GM21515 (cell line): ENCODE measurements around the gene PROK1.
"Not testable (repeated sequence)": the region's sequence is repeated elsewhere in the genome, so short reads cannot be mapped to it uniquely, and the experiment has no call there.

Experiments used
- ATAC-seq: cut with Tn5 transposase; IDR thresholded peaks from one replicate; pipeline ENCODE4 v1.9.1; 2021; ENCODE audit not compliant: unreplicated experiment

PROK1 gene

DNA sequence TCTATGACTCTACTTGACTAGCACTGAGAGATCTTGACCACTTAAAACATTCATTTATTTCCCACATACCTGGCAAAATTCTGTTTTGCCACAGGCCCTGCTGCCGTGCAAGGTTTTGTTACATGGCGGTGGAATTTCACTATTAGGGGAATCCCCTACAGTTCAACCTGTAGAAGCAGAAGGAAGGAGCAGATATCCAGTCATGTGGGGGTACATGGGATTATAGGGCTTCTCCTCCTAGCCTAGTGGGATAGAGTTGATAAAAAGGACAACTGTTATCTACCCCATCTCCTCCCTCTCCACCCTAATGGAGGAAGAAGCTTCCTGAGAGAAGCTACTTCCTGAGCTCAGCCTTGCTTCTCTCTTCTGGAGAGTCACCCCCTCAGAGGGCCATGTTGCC lies 17.7 kb upstream of the PROK1 start:
- ATAC-seq: no peak

DNA sequence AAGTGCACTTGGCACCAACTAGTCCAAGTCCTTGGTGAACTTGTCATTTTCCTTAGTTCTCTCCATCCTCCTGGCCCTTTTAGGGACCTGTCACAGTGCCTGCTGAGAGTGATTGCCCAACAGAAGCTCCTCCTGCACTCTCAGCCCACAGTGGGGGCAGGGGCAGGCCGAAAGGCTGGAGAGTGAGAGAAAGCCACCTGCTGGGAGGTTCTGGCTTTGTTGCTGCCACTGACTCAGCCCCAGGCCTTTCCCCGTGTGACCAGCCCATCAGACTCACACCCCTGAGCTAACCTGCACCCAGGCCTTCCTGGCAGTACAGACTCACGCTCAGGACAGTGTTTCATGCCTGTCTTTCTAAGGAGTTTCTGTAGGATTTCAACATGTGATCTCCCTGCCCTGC lies 17.1 kb upstream of the PROK1 start:
- no peak for ATAC-seq

DNA sequence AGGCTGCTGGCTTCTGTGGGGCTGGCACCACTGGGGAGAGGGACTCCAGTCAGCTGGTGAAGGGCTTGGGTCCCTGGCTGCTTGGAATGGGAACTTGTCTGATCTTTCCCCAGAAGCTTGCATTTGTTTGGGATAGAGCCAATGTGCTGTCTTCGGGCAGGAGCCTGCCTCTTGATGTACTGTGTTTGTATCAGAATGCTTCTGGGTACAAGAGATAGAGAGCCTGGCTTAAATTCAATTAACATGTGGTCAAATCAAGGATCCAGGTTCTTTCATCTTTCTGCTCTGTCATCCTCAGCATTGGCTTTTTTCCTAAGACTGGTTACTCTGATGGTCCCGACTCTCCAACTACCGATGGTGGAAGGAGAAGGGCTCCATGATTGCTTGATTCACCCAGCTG lies 16.0 kb upstream of the PROK1 start:
- ATAC-seq: no peak

DNA sequence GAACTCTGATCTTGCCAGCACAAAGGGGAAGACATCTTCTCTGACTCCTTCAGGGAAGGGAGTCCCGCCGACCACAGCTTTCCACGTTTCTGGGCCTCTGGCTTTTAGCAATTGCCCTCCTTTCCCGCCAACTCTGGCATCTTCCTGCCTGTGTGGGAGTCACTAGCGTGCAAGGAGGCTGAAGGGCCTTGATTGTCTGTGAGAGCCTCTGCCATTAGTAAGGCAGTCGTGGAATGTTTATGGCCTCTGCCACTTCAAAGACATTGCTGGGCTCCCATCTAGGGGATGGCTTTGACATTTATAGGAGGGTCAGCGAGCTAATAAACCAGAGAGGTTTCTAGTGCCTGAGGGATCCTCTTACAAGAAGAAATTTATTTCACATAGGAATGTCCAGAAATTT lies 14.3 kb upstream of the PROK1 start:
- ATAC-seq: no peak

DNA sequence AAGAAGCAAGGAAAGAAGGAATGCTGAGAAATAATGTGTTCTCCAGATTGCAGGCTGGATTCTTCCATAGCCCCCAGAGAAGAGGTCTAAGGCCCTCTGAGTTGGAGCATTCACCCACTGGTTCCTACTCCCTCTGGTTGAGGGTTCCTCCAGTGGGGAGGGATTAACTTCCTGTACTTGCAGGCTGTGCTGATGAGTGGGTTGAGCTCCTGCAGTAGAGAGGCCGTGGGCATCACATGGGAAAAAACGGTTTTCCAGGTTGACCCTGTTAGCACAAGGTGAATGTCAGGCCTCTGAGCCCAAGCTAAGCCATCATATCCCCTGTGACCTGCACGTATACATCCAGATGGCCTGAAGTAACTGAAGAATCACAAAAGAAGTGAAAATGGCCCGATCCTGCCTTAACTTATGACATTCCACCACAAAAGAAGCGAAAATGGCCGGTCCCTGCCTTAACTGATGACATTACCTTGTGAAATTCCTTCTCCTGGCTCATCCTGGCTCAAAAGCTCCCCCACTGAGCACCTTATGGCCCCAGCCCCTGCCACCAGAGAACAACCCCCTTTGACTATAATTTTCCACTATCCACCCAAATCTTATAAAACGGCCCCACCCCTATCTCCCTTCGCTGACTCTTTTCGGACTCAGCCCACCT lies 13.2 kb upstream of the PROK1 start:
- not testable (repeated sequence) for ATAC-seq

DNA sequence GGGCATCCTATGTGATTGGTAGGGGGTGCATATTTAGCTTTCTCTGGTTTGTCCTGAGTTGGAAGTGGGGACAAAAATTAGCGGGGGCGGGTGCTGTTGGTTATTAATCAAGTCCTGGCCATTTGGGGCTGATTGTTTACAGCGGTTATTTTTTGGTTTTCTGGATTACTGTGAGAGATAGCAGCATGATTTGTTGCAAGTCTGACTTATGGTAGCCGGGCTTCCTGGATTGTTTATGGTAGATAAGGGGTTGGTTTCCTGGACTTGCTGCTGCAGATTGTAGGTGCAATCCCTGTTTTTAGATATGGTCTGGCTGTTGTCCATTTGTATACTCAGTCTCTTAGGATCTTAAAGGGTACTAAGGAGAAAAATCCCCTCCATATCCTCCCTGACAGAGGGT lies 12.1 kb upstream of the PROK1 start:
- no peak for ATAC-seq

DNA sequence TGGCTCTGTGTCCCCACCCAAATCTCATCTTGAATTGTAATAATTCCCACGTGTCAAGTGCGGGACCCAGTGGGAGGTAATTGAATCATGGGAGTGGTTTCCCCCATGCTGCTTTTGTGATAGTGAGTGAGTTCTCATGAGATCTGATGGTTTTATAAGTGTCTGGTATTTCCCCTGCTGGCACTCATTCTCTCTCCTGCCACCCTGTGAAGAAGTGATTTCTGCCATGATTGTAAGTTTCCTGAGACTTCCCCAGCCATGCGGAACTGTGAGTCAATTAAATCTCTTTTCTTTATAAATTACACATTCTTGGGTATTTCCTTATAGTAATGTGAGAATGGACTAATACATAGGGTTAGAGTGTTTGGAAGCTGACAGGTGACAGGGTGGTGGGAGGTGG lies 11.1 kb upstream of the PROK1 start:
- not testable (repeated sequence) for ATAC-seq

DNA sequence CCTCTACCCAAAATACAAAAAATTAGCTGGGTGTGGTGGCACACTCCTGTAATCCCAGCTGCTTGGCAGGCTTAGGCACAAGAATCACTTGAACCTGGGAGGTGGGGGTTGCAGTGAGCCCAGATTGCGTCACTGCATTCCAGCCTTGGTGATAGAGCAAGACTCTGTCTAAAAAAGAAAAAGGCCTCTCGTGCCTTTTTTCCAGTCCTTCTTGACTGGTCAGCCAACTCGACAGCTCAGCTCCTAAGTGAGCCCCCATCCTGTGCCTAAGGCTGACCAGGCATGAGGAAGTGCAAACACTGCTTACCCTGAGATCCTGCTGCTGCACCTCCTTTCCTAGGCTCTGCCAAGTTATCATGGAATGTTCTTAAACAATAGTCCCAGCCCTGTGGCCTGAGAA lies 10.1 kb upstream of the PROK1 start:
- ATAC-seq: no peak

DNA sequence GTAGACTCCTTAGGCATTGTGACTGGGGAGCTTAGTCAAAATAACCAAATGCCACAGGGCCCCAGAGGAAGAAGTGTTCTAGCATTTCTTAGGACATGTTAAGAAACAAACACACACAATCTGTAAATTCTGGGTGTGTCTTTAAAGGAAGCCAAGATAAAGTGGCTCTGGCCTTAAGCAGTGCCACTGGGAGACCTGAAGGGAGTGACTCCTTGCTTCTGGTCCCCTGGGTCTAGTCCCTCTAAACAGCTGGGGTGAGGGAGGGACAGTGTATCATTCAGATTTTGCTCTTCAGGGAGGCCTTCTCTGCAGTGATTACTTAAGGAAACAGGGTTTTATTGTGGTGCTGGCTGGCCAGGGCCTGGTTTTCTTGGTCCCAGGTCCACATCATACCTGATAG lies 9.1 kb upstream of the PROK1 start:
- ATAC-seq: no peak

DNA sequence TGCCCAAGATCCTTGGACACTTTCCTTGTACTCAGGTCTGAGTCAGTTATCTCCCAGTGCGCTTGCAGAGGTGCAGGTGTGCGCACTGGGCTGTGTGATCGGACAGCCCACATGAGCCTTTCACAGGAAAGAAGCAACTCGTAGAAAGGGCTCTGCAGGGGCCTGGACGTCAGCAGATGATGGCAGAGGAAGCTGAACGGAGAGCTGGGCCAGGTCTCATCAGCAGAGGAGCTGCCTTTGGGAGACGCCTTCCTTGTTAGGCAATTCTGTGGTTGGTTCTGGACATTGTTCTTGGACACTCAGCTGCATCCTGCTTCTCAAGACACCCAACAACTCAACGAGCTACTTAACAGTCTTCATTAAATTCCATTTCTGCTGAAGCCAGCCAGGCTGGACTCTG lies 7.5 kb upstream of the PROK1 start:
- no peak for ATAC-seq

DNA sequence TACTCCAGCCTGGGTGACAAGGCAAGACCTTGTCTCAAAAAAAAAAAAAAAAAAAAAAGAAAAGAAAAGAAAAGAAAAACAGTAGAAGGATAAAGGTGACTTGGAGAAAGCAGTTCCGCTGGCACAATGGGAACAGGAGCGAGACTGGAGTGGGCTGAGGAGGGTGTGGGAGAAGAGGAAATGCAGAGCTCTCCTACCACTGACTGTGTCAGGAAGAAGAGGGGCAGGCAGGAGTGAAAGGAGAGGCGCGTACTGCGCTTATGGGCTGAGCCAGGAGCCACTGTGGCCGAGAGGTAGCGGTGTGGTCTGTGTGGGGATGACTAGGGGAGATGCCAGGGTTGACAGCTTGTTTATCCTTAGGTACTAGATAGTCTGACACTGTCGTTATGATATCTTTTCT lies 6.4 kb upstream of the PROK1 start:
- no peak for ATAC-seq

DNA sequence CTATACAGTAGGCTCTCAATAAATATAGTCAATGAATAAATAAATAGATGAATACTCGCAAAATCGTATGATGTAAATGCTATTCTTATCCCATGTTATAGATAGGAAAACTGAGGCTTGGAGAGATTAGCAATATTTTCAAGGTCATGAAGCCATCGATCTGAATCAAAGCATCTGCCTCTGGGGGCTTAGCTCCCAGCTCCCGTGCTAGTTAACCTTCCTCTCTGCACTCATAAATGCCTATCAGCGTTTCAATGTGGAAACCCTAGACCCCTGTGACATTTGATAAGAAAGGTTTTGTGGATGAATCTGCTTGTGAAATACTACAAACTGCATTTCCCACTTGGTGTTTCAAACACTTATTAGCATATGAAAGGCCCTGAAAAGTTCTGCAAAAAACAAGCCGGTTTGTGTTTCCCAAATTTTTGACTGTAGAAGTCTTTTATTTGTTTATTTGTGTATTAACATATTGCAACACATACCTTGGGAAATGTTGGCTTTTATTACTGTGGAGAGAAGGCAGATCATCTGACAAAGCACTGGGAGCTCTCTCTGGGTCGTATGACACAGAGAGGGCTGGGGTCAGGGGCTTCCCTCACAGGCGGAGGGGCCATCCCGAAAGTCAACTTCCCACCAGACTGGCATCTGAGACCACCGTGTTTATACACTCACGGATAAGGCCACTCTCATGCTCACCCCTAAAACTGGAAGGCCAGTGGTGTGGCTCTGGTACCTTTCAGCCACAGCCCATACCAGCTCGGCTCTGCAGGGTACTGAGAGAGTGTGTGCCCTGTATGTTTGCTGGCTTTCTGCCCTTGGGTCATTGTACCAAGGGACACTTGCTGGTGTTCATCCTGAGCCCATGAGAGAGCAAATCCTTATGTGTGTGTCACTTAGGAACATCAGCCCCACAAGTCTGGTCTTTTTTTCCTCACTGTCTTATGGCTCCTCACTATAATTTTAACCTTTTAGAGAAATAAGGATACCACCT lies 993 bp upstream of the PROK1 start:
- no peak for ATAC-seq

DNA sequence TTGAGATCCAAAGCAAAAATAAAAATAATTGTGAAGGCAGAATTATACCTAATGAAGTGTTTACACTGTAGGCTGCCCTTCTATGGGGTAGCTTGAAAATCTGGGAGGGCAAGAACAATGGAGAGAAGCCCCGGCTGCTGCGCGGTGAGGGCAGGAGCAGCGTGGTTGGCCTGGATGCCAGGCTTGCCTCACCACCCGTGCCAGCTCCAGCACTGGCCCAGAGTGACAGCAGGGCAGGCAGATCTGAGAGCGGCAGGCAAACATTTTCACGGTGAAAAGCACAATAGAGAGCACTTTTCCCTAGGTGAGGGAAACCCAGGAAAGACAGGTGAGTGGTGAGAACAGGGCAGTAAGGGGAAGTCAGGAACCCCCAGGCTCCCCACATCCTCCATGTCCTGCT lies 1.4 kb downstream of the PROK1 start:
- no peak for ATAC-seq

DNA sequence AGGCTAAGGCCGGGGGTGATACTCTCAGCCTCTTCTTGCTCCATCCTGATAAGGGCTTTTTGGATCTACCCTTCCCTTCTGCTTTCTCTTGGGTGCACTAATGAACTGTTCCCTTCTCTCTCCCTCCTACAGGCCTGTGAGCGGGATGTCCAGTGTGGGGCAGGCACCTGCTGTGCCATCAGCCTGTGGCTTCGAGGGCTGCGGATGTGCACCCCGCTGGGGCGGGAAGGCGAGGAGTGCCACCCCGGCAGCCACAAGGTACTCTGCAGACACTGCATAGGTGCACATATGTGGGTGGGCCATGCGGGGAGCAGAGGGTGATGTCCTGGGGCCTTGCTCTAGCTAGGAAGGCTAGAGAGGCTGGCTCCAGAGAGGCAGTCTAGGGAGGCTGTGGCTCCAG lies 2.9 kb downstream of the PROK1 start:
- ATAC-seq: no peak

DNA sequence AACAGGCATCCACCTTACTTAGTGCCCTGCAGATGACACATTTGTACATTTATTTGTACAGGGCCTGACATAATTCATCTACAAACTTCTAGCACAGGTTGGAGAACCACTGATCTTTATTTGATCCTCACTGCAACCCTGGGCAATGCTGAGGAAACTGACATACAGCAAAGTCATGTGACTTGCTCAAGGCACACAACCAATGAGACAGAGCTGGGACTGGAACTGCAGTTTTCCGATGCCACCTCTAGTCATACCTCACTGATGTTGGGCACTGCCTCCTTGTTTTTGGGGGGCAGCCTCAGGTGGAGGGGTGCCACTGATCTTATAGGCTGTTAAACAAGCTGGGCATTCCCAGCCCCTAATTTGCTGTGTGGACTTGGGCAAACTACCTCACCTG lies 3.4 kb downstream of the PROK1 start:
- ATAC-seq: no peak

DNA sequence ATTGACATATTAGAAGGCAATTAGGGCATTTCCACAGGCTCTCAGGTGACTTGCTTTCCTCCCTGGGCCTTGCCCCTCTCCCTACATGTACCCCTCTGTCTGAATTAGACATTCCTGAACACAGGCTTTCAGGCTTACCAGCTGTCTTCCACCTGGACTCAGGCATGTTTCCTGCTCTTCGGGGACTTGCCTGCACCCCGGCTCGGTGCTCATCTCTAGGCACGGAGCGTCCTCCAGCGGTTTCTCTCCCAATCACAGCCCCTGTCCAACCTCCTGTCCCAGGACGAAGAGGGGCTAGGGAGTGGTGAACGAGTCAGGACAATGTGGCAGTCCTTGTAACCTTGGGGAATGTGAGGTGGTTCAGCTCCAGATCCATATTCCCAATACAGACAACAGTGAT lies 4.2 kb downstream of the PROK1 start:
- ATAC-seq: no peak

DNA sequence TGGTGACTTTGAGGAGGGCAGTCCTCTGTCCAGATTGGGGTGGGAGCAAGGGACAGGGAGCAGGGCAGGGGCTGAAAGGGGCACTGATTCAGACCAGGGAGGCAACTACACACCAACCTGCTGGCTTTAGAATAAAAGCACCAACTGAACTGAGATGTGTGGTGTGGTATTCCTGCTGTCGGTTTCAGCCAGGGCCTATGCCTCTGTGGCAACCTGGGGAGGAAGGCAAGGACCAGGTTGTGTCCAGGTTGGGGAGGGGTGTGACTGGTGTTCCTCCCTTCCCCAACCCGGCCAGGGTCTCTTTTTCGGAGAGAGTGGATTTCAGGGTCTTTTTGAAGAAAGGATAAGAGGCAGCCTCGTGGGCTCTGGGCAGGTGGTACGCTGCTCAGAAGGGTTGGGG lies 6.3 kb downstream of the PROK1 start:
- ATAC-seq: no peak

DNA sequence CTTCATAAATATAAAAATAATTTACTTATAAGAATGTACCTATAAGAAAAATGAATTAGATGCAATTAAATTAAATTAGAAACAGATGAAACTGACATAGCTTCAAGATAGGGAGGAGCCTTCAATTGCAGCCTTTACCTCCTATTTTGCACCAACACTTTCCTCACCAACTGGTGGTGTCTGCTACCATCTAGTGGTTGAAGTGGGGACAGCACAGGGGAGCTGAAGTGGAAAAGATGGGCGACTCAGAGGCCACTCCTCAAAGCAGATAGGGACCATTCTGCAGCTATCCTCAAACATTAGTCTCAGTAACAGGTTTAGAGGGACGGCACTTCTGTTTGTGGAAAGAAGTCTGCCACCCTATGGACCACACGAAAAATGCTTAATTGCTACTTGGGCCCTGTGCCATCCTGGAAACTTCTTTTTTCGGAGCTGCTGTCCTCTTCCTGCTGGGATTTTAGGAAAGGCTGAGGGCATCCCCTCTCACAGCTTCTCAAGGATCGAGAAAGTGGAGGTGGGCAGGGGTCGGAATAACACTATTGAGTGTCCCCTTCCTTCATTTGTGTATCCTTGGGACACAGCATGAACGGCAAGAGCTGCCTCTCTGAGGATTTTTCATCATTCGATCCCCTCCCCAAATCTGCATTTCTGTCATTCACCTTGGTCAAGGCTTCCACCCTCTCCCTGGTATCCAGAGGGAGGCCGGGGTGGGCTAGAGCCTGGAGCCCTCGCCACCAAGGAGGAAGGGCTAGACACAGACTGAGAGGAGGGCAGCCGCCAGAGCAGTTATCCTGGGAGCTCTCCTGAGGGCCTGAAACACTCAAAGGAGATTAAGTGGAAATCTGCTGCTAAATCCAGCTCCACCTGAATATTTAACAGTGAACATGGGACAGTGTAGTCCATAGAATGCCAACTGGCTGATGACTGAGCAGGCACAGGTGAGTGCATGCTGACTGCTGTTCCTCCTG lies 9.6 kb downstream of the PROK1 start:
- no peak for ATAC-seq

DNA sequence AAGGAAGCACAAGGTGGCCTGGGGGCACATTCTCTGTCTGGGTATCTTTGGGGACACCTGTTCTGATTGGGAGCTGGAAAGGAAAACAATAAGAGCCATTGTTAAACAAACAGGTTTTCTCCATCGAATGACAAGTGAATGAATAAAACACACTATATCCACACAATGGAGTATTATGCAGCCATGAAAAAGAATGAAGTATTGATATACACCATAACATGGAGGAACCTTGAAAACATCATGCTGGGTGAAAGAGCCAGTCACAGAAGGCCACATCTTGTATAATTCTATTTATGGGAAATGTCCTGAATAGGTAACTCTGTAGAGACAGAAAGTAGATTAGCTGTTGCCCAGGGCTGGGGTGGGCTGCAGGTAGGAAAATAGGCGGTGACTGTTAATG lies 11.1 kb downstream of the PROK1 start:
- no peak for ATAC-seq

DNA sequence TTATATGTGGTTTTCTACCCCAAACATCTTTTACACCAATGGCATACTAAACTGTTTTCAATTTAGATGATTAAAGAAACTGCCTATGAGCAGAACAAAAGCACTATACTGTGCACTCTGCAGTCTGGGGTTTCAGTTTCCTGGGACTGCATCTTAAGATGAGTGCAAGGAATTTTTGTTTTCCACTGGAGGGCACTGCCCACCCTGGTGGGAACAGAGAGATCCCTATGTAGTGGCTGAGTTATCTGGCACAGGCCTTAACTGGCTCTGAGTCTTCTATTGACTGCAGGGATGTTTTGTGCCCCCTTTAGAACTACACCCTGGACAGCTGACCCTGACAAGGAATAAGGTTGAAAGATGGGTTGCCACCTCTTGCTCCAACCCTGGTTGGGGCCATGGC lies 12.0 kb downstream of the PROK1 start:
- no peak for ATAC-seq

DNA sequence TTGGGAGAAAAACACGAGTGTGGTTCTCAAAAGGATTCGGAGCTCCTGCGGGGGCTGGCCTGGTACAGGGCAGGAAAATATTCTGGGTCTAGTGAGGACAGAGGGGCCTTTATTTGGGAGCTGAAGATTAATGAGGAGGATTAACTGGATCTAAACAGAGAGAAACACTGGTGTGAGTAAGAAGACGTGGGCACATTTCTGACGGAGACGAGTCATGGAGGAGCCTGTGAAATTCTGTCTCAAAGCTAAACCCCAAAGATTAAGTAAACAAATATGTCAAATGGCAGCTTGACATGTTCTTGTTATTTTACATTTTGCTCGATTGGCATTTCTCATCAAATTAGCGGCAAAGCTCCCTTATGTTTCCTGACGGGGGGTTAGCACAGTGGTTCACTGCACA lies 12.8 kb downstream of the PROK1 start:
- ATAC-seq: no peak
